ENCODE results near the gene TBPL2. TPM values are rescaled to one million over a fixed set of nuclear protein-coding genes. Genes with fewer than 3 reads are reported as not detected.

TBPL2 gene
- total RNA-seq, 1 experiment from 2014 or later: not detected

DNA sequence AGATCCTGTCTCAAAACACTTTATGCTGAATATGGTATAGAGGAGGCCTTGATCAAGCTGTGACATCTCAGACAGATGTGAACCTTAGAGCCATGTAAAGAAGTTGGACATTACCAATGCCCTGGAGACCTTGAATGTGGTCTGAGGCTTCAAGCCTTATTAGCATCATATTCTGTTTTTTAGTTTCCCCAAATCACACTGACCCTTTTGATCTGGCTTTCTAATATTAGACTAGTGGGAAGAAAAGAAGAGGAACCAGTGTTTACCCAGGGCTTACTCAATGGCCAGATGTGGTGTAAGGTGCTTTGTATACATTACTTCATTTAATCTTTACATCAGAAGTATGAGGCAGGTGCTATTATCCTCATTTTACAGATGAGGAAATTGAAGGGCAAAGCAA, 10.6 kb upstream of the TBPL2 start:
- H3K4me2 ChIP-seq (ENCODE audit: insufficient read depth, insufficient read length, low read length): no peak overlapping the region
- TF ChIP-seq, protein P1, sequence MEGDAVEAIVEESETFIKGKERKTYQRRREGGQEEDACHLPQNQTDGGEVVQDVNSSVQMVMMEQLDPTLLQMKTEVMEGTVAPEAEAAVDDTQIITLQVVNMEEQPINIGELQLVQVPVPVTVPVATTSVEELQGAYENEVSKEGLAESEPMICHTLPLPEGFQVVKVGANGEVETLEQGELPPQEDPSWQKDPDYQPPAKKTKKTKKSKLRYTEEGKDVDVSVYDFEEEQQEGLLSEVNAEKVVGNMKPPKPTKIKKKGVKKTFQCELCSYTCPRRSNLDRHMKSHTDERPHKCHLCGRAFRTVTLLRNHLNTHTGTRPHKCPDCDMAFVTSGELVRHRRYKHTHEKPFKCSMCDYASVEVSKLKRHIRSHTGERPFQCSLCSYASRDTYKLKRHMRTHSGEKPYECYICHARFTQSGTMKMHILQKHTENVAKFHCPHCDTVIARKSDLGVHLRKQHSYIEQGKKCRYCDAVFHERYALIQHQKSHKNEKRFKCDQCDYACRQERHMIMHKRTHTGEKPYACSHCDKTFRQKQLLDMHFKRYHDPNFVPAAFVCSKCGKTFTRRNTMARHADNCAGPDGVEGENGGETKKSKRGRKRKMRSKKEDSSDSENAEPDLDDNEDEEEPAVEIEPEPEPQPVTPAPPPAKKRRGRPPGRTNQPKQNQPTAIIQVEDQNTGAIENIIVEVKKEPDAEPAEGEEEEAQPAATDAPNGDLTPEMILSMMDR (conservative IDR thresholded peaks at IDR 0.05): no peak
- H3T11ph ChIP-seq (ENCODE audit: low read length): no peak overlapping the region
- H3K23ac ChIP-seq (ENCODE audit: insufficient read length, low read depth, low read length): no peak overlapping the region
- no peaks in the 10 kb centered on the region for H4K20me1 ChIP-seq (ENCODE audit: control insufficient read depth, insufficient read depth, insufficient read length)
- H2BK12ac ChIP-seq (ENCODE audit: insufficient read length, low read depth, low read length): no peak overlapping the region
- Mint-ChIP-seq H3K36me3 (ENCODE audit: insufficient read depth in 1 of 3, low read depth in 3 of 3) (peaks cover 0 to 2% (median 0%) of the 10 kb centered on the region in 3 experiments; a peak in 2 of 7 replicates), H3K27ac (no peak overlapping the region), H3K9me3 (no peaks in the 10 kb centered on the region), H3K27me3 (ENCODE audit: low read depth) (peaks cover 2% of the 10 kb centered on the region; the same call in 1 of the 2 replicates), H3K4me1 (peaks cover 15 to 25% of the 10 kb centered on the region in 2 experiments), H3K4me3 (no peak overlapping the region)
- H3K9me3 ChIP-seq (ENCODE audit: control insufficient read depth, low read depth, low read length): no peaks in the 10 kb centered on the region
- H3K23me2 ChIP-seq (ENCODE audit: insufficient read length, low read depth, low read length, poor library complexity, severe bottlenecking): no peaks in the 10 kb centered on the region
- H4K91ac ChIP-seq (ENCODE audit: insufficient read length, low read depth, low read length): no peak overlapping the region
- H3K56ac ChIP-seq (ENCODE audit: insufficient read length, low read depth, low read length): no peak overlapping the region
- no peak overlapping the region for H3K14ac ChIP-seq (ENCODE audit: insufficient read depth, low read length)
- no peak overlapping the region for H2BK5ac ChIP-seq (ENCODE audit: insufficient read length, low read length)
- no peak overlapping the region for H3K4ac ChIP-seq (ENCODE audit: low read depth, low read length)
- no peak overlapping the region for H2AK5ac ChIP-seq (ENCODE audit: insufficient read length, low read length)
- H3K79me1 ChIP-seq (ENCODE audit: insufficient read depth, low read depth, low read length, poor library complexity, severe bottlenecking): no peaks in the 10 kb centered on the region
- H2AFZ ChIP-seq (ENCODE audit: low read length): no peak overlapping the region
- no peak overlapping the region for H3K27ac ChIP-seq (ENCODE audit: insufficient read length, low read depth, low read length)
- no peak overlapping the region for H4K5ac ChIP-seq (ENCODE audit: insufficient read length, low read depth, low read length)
- no peak overlapping the region for H2BK120ac ChIP-seq (ENCODE audit: low read depth, low read length, poor library complexity, severe bottlenecking)
- DNase-seq: no peak
- H3K27me3 ChIP-seq (ENCODE audit: insufficient read depth, low read length): no peaks in the 10 kb centered on the region
- H4K8ac ChIP-seq (replicated peaks; ENCODE audit: insufficient read length, low read depth, low read length): no peak overlapping the region
- H2BK20ac ChIP-seq (ENCODE audit: low read depth, low read length, poor library complexity, severe bottlenecking): no peak overlapping the region
- H2BK15ac ChIP-seq (ENCODE audit: low read depth, low read length): no peak overlapping the region
- H3K4me1 ChIP-seq (ENCODE audit: insufficient read depth, low read length): no peaks in the 10 kb centered on the region
- no peak overlapping the region for H3K9ac ChIP-seq (ENCODE audit: extremely low read depth, insufficient read length, low read length)
- H3K79me2 ChIP-seq (ENCODE audit: insufficient read depth, low read length): no peaks in the 10 kb centered on the region
- H3K18ac ChIP-seq (ENCODE audit: insufficient read length, low read depth, low read length): no peak overlapping the region
